Measurements from ENCODE around the gene MRPS9.

The MRPS9 gene

GRCh38 chr2:105080461-105080860 lies 42.6 kb downstream of the MRPS9 start:
- no peak for FAIRE-seq

GRCh38 chr2:105081006-105081601 lies 43.2 kb downstream of the MRPS9 start:
- no peak for FAIRE-seq

GRCh38 chr2:105082107-105082506 lies 44.2 kb downstream of the MRPS9 start:
- no peak for FAIRE-seq

GRCh38 chr2:105085525-105085924 lies 47.7 kb downstream of the MRPS9 start:
- no peak for FAIRE-seq

- no peak for FAIRE-seq
Observed at GRCh38 chr2:105087273-105087672, 49.4 kb downstream of the MRPS9 start.

GRCh38 chr2:105090091-105090490 lies 52.2 kb downstream of the MRPS9 start:
- FAIRE-seq = no peak

GRCh38 chr2:105092797-105093196 lies 54.9 kb downstream of the MRPS9 start:
- FAIRE-seq = peak; percentile 72

GRCh38 chr2:105099153-105099552 lies 61.3 kb downstream of the MRPS9 start:
- FAIRE-seq = no peak

GRCh38 chr2:105100046-105100840 lies 62.4 kb downstream of the MRPS9 start:
- FAIRE-seq = no peak

- FAIRE-seq = no peak
Observed at GRCh38 chr2:105102001-105102400, 64.1 kb downstream of the MRPS9 start.

GRCh38 chr2:105102963-105103421 lies 65.1 kb downstream of the MRPS9 start:
- no peak for FAIRE-seq

GRCh38 chr2:105103481-105103880 lies 65.6 kb downstream of the MRPS9 start:
- no peak for FAIRE-seq

GRCh38 chr2:105104208-105104731 lies 66.4 kb downstream of the MRPS9 start:
- FAIRE-seq = no peak

GRCh38 chr2:105110295-105110829 lies 72.5 kb downstream of the MRPS9 start:
- FAIRE-seq = no peak

GRCh38 chr2:105111365-105112150 lies 73.7 kb downstream of the MRPS9 start:
- FAIRE-seq = no peak

- FAIRE-seq = no peak
Observed at GRCh38 chr2:105112345-105112744, 74.5 kb downstream of the MRPS9 start.

- FAIRE-seq = no peak
Observed at GRCh38 chr2:105113616-105114291, 75.9 kb downstream of the MRPS9 start.

GRCh38 chr2:105114551-105114950 lies 76.7 kb downstream of the MRPS9 start:
- FAIRE-seq = peak; percentile 95

GRCh38 chr2:105116348-105116747 lies 78.5 kb downstream of the MRPS9 start:
- FAIRE-seq = no peak

GRCh38 chr2:105117565-105117964 lies 79.7 kb downstream of the MRPS9 start:
- FAIRE-seq = no peak

- FAIRE-seq = no peak
Observed at GRCh38 chr2:105118960-105119359, 81.1 kb downstream of the MRPS9 start.

GRCh38 chr2:105121434-105121833 lies 83.6 kb downstream of the MRPS9 start:
- no peak for FAIRE-seq

- FAIRE-seq = no peak
Observed at GRCh38 chr2:105125428-105125827, 87.6 kb downstream of the MRPS9 start.
